Type B pancreatic cell (in vitro differentiated cells): ENCODE measurements around the gene MOB1A. TPM values are rescaled to one million over a fixed set of nuclear protein-coding genes. Genes with fewer than 3 reads are reported as not detected.

Experiments
- DNase-seq: peaks from one replicate; pipeline ENCODE4 v3.0.0; 2021; ENCODE audit warnings: mixed read lengths; ENCODE audit not compliant: unreplicated experiment; ENCODE audit errors: extremely low spot score
- H3K27ac Mint-ChIP-seq: 2 replicates; pipeline ENCODE4 v1.8.0; 2021; ENCODE audit warnings: mild to moderate bottlenecking, mixed read lengths
- H3K27me3 Mint-ChIP-seq: 2 replicates; pipeline ENCODE4 v1.8.0; 2021; ENCODE audit warnings: mixed read lengths
- H3K36me3 Mint-ChIP-seq: 2 replicates; pipeline ENCODE4 v1.8.0; 2021; ENCODE audit warnings: mixed read lengths
- H3K4me1 Mint-ChIP-seq: one replicate; pipeline ENCODE4 v1.8.0; 2021; ENCODE audit warnings: mixed read lengths; ENCODE audit not compliant: unreplicated experiment
- H3K4me3 Mint-ChIP-seq: 2 replicates; pipeline ENCODE4 v1.8.0; 2021; ENCODE audit warnings: mild to moderate bottlenecking, mixed read lengths
- H3K9me3 Mint-ChIP-seq: 2 replicates; pipeline ENCODE4 v1.8.0; 2021; ENCODE audit warnings: mixed read lengths
- CTCF ChIP-seq: fragments of 200-600 bp; sonication (generic); conservative IDR thresholded peaks from 2 replicates; pipeline ENCODE4 v1.5.0; 2021; ENCODE audit warnings: antibody characterized with exemption, mild to moderate bottlenecking
- total RNA-seq: library from RNA; stranded (reverse); gene quantifications from 2 replicates; pipeline ENCODE4 v1.2.1, GENCODE V29; 2021; ENCODE audit warnings: low replicate concordance

The MOB1A gene
- total RNA-seq, 1 donor from 2014 or later = 95.4 TPM

- no peak overlapping the region for H3K27ac Mint-ChIP-seq
- no peak for TF ChIP-seq CTCF
- peaks cover 3% of the 10 kb centered on the region for H3K36me3 Mint-ChIP-seq
- DNase-seq = no peak
- H3K4me1 Mint-ChIP-seq = peaks cover 8% of the 10 kb centered on the region
- H3K4me3 Mint-ChIP-seq = no peak overlapping the region
- H3K27me3 Mint-ChIP-seq = no peaks in the 10 kb centered on the region
- H3K9me3 Mint-ChIP-seq = no peaks in the 10 kb centered on the region
Measured at GRCh38 chr2:74146929-74147726, 31.6 kb downstream of the MOB1A start.

DNA sequence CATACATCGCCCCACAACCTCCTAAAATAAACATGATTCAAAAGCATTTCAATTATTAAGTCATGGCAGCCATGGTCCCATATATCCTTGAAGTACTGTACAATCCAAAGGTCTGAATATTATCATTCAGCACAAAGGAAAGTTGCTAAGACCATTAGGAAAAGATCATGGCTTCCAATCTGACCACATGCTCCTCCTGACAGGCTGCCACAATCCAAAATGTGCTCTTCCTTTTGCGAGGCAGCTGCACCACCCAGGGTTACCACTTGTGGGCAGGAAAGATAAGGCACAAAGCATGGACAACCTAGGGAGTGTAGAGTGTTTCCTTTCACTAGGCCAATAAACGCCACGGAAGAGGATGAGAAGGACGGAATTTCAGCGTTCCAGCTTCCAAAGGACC is 36.3 kb downstream of the MOB1A start:
- Mint-ChIP-seq H3K4me1 (peaks cover 4% of the 10 kb centered on the region), H3K36me3 (peaks cover 5% of the 10 kb centered on the region), H3K4me3 (no peak overlapping the region), H3K27me3 (no peaks in the 10 kb centered on the region), H3K27ac (no peak overlapping the region), H3K9me3 (no peaks in the 10 kb centered on the region)
- DNase-seq = no peak
- peak; percentile 57 for TF ChIP-seq CTCF

- TF ChIP-seq CTCF = peak; percentile 45
- H3K27ac Mint-ChIP-seq = no peak overlapping the region
- peaks cover 11% of the 10 kb centered on the region for H3K36me3 Mint-ChIP-seq
- H3K4me3 Mint-ChIP-seq = no peak overlapping the region
- H3K27me3 Mint-ChIP-seq = no peaks in the 10 kb centered on the region
- no peak for DNase-seq
- H3K9me3 Mint-ChIP-seq = no peaks in the 10 kb centered on the region
- no peaks in the 10 kb centered on the region for H3K4me1 Mint-ChIP-seq
Measured at GRCh38 chr2:74138600-74139323, 39.9 kb downstream of the MOB1A start.

DNA sequence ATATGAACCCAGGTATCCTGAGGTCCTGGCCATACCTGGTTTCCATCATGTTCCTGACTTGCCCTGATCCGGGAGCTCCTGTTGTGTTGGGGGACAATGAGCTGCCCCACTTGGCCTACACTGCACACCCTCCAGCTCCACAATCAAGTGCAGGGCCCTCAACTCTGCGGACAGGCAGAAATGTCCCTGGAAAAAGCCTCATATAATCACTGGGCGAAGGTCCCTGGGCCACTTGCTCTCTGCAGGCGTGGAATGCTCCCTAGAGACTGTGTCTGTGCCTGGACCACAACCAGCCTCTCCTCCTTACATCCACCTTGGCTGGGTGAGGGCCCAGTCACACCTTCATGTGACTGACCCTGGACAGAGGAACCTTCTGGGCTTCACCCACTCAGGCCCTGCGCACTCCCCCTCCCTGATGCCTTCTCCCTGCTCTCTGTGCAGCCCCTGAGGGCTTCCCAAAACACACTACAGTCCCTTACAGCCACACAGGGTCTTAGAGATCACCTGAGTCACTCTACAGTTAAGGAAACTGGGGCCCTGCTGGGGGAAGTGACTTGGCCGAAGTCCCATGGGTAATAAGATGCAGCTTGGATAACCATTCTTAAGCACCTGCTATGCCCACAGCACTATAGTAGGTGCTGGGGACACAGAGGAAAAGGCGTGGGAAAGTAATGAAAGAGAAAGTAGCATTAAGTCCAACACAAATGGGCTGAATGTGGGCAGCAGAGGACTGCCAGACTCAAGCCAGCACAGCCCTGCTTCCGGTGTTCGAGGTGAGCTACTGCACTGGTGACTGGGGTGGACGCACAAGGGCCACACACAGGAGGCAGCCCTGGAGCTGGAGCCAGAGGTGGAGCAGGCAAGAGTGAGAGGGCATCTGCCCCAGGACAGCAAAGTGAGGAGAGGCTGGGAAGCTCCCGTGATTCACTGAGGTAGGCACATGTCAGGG is 40.8 kb downstream of the MOB1A start:
- no peak for TF ChIP-seq CTCF
- H3K4me1 Mint-ChIP-seq = no peaks in the 10 kb centered on the region
- H3K36me3 Mint-ChIP-seq = peaks cover 15% of the 10 kb centered on the region
- DNase-seq = no peak
- no peak overlapping the region for H3K4me3 Mint-ChIP-seq
- H3K27me3 Mint-ChIP-seq = no peaks in the 10 kb centered on the region
- no peak overlapping the region for H3K27ac Mint-ChIP-seq
- no peaks in the 10 kb centered on the region for H3K9me3 Mint-ChIP-seq

DNA sequence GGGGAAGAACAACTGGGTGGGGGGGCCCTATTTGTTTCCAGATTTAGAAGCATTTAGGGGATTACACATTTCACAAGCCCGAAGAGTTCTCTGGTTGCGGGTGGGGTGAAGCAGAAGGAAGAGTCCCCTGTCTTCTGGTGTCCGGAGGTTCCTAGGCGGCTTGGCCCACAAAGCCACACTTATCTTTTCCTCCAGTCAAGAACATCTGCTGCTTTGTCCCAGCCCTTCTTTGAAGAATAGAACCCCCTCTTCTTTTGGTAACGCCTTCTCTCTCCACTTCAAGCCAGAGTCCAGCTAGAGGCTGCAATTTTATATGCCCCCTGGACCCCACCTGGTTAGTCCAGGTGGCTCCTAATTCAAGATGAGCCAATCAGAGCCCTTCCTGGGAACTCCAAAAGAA is 46.8 kb downstream of the MOB1A start:
- no peak overlapping the region for H3K4me3 Mint-ChIP-seq
- H3K4me1 Mint-ChIP-seq = no peaks in the 10 kb centered on the region
- no peak overlapping the region for H3K27ac Mint-ChIP-seq
- H3K36me3 Mint-ChIP-seq = peaks cover 10% of the 10 kb centered on the region
- DNase-seq = no peak
- no peak for TF ChIP-seq CTCF
- no peaks in the 10 kb centered on the region for H3K9me3 Mint-ChIP-seq
- peaks cover 3% of the 10 kb centered on the region for H3K27me3 Mint-ChIP-seq
